H1 (cell line): ENCODE measurements around the gene SFXN4. TPM values are rescaled to one million over a fixed set of nuclear protein-coding genes. Genes with fewer than 3 reads are reported as not detected.

Source experiments
- CTCF ChIA-PET: fragments of 300-600 bp; sonication (Branson Sonifier 250); formaldehyde crosslinking; loops from one replicate; lab custom pipeline; 2021; ENCODE audit not compliant: partially characterized antibody; lab: Charles Lee
- POLR2A ChIA-PET: fragments of 300-600 bp; sonication (Branson Sonifier 250); formaldehyde crosslinking; loops from one replicate; lab custom pipeline; 2021; ENCODE audit warnings: inconsistent platforms; ENCODE audit not compliant: partially characterized antibody; lab: Charles Lee
- DNase-seq, 2 experiments: peaks; one replicate each; pipeline versions ENCODE4 v3.0.0 to v3.0.0-alpha.2; 2010 to 2022; ENCODE audit warnings: low spot score in 2 of 2, low read depth in 1 of 2, mixed read lengths in 1 of 2
- FAIRE-seq: peaks from 2 replicates; lab custom pipeline; 2011; peaks lifted over from hg19 to GRCh38; lab: Jason Lieb, UNC
- H2AFZ ChIP-seq: 2 replicates; pipeline ENCODE4 v1.8.1; 2012; ENCODE audit warnings: low read length, inconsistent platforms
- H2AK5ac ChIP-seq: 2 replicates; pipeline ENCODE4 v1.6.1; 2013; ENCODE audit warnings: low read depth, low read length
- H2BK120ac ChIP-seq: replicated peaks from 2 replicates; pipeline ENCODE3; 2013; ENCODE audit warnings: low read depth, low read length, inconsistent platforms
- H2BK12ac ChIP-seq: 2 replicates; pipeline ENCODE4 v1.6.1; 2013; ENCODE audit warnings: low read depth, low read length
- H2BK15ac ChIP-seq: 2 replicates; pipeline ENCODE4 v1.6.1; 2013; ENCODE audit warnings: low read length
- H2BK20ac ChIP-seq: 2 replicates; pipeline ENCODE4 v1.6.1; 2013; ENCODE audit warnings: low read length
- H2BK5ac ChIP-seq: 2 replicates; pipeline ENCODE4 v1.6.1; 2013; ENCODE audit warnings: low read depth, low read length
- H3K14ac ChIP-seq: 2 replicates; pipeline ENCODE4 v1.6.1; 2013; ENCODE audit warnings: inconsistent platforms; ENCODE audit not compliant: insufficient read length
- H3K18ac ChIP-seq: 2 replicates; pipeline ENCODE4 v1.6.1; 2013; ENCODE audit warnings: low read length; ENCODE audit errors: extremely low read depth
- H3K23ac ChIP-seq: 2 replicates; pipeline ENCODE4 v1.6.1; 2013; ENCODE audit warnings: inconsistent platforms; ENCODE audit not compliant: insufficient read length
- H3K23me2 ChIP-seq: 2 replicates; pipeline ENCODE4 v1.6.1; 2013; ENCODE audit warnings: low read depth, low read length
- H3K27ac ChIP-seq: 2 replicates; pipeline ENCODE4 v1.6.1; 2011; ENCODE audit warnings: low read depth, low read length, inconsistent platforms
- H3K27me3 ChIP-seq, 4 experiments: replicated peaks in 1 of 4; 1 replicate in 1 of 4; 2 replicates in 3 of 4; pipeline versions ENCODE4 v1.6.1 to v1.8.1; 2011 to 2013; ENCODE audit warnings: low read length in 3 of 4, mild to moderate bottlenecking in 3 of 4, inconsistent platforms in 2 of 4, mixed read lengths in 2 of 4, moderate library complexity in 1 of 4; ENCODE audit not compliant: control insufficient read depth in 3 of 4, insufficient read depth in 3 of 4; ENCODE audit errors: extremely low read depth in 1 of 4
- H3K36me3 ChIP-seq, 4 experiments: 2 replicates each; pipeline versions ENCODE4 v1.6.1 to v1.8.1; 2011 to 2013; ENCODE audit warnings: mild to moderate bottlenecking in 4 of 4, low read length in 3 of 4, moderate library complexity in 2 of 4, control low read depth in 1 of 4, inconsistent platforms in 1 of 4; ENCODE audit not compliant: insufficient read depth in 4 of 4, control insufficient read depth in 2 of 4
- H3K4ac ChIP-seq: replicated peaks from 2 replicates; pipeline ENCODE3; 2013; ENCODE audit warnings: low read length, low read depth, mixed read lengths, inconsistent platforms; ENCODE audit not compliant: insufficient read length
- H3K4me1 ChIP-seq, 4 experiments: replicated peaks in 1 of 4; 1 replicate in 1 of 4; 2 replicates in 3 of 4; pipeline versions ENCODE4 v1.6.1 to v1.8.1; 2011 to 2013; ENCODE audit warnings: low read length in 3 of 4, inconsistent platforms in 2 of 4, mixed read lengths in 1 of 4; ENCODE audit not compliant: insufficient read depth in 4 of 4, control insufficient read depth in 3 of 4
- H3K4me2 ChIP-seq, 2 experiments: 2 replicates each; pipeline versions ENCODE4 v1.6.1 to v1.8.1; 2011 to 2013; ENCODE audit warnings: low read depth in 2 of 2, low read length in 2 of 2, control low read depth in 1 of 2, inconsistent platforms in 1 of 2, mild to moderate bottlenecking in 1 of 2; ENCODE audit not compliant: insufficient read depth in 1 of 2
- H3K4me3 ChIP-seq, 4 experiments: fragments of 200-600, 300-600 bp in 1 of 4; sonication (generic), shearing (Covaris generic), sonication (Bioruptor Twin) in 1 of 4; 2 replicates each; pipeline versions ENCODE4 v1.5.1 to v1.8.1; 2011 to 2016; ENCODE audit warnings: low read length in 4 of 4, low read depth in 3 of 4, control low read depth in 2 of 4, inconsistent platforms in 2 of 4, mild to moderate bottlenecking in 2 of 4, mixed read lengths in 1 of 4, moderate library complexity in 1 of 4; ENCODE audit not compliant: insufficient read depth in 2 of 4; ENCODE audit errors: extremely low read depth in 1 of 4
- H3K56ac ChIP-seq: replicated peaks from 2 replicates; pipeline ENCODE3; 2013; ENCODE audit warnings: low read depth, mild to moderate bottlenecking, mixed read lengths, low read length, inconsistent platforms; ENCODE audit not compliant: insufficient read length
- H3K79me1 ChIP-seq: 2 replicates; pipeline ENCODE4 v1.6.1; 2013; ENCODE audit warnings: low read depth, low read length, control low read depth
- H3K79me2 ChIP-seq, 2 experiments: 2 replicates each; pipeline versions ENCODE4 v1.6.1 to v1.8.1; 2012 to 2013; ENCODE audit warnings: low read length in 2 of 2, mild to moderate bottlenecking in 2 of 2, inconsistent platforms in 1 of 2; ENCODE audit not compliant: insufficient read depth in 2 of 2, control insufficient read depth in 1 of 2
- H3K9ac ChIP-seq, 4 experiments: replicated peaks in 1 of 4; 1 replicate in 1 of 4; 2 replicates in 3 of 4; pipeline versions ENCODE4 v1.6.1 to v1.8.1; 2011 to 2013; ENCODE audit warnings: low read depth in 3 of 4, low read length in 3 of 4, control low read depth in 2 of 4, mild to moderate bottlenecking in 2 of 4, moderate library complexity in 2 of 4, inconsistent platforms in 1 of 4; ENCODE audit errors: extremely low read depth in 1 of 4
- H3K9me3 ChIP-seq, 2 experiments: 2 replicates each; pipeline versions ENCODE4 v1.6.1 to v1.8.1; 2012 to 2013; ENCODE audit warnings: mild to moderate bottlenecking in 2 of 2, moderate library complexity in 2 of 2, control low read depth in 1 of 2, inconsistent platforms in 1 of 2, low read depth in 1 of 2, low read length in 1 of 2, mixed read lengths in 1 of 2; ENCODE audit not compliant: insufficient read depth in 2 of 2
- H4K20me1 ChIP-seq, 2 experiments: replicated peaks in 1 of 2; 2 replicates each; pipeline versions ENCODE3 to v1.8.1; 2011 to 2013; ENCODE audit warnings: inconsistent platforms in 2 of 2, low read length in 2 of 2, mild to moderate bottlenecking in 1 of 2; ENCODE audit not compliant: insufficient read depth in 2 of 2, control insufficient read depth in 1 of 2
- H4K5ac ChIP-seq: 2 replicates; pipeline ENCODE4 v1.6.1; 2013; ENCODE audit warnings: low read length, low read depth, mixed read lengths, inconsistent platforms; ENCODE audit not compliant: insufficient read length
- H4K8ac ChIP-seq: 2 replicates; pipeline ENCODE4 v1.8.0; 2013; ENCODE audit warnings: mild to moderate bottlenecking, moderate library complexity, low read length, inconsistent platforms; ENCODE audit not compliant: insufficient read depth; ENCODE audit errors: extremely low read depth
- H4K91ac ChIP-seq: replicated peaks from 2 replicates; pipeline ENCODE3; 2013; ENCODE audit warnings: low read length, mixed read lengths, inconsistent platforms; ENCODE audit not compliant: insufficient read length
- SP2 ChIP-seq: IDR thresholded peaks from 2 replicates; pipeline ENCODE4 v1.6.1; 2012; ENCODE audit warnings: mild to moderate bottlenecking, low read length, inconsistent platforms
- SRF ChIP-seq: IDR thresholded peaks from 2 replicates; pipeline ENCODE4 v1.6.1; 2011; ENCODE audit warnings: mild to moderate bottlenecking, low read depth, low read length, moderate library complexity
- TAF1 ChIP-seq: IDR thresholded peaks from 2 replicates; pipeline ENCODE4 v1.6.1; 2011; ENCODE audit warnings: mild to moderate bottlenecking, low read depth, low read length
- TEAD4 ChIP-seq: IDR thresholded peaks from 2 replicates; pipeline ENCODE4 v1.6.1; 2012; ENCODE audit warnings: low read depth, low read length, inconsistent platforms, mixed read lengths
- WGBS, 2 experiments: shearing (Covaris generic) in 1 of 2; methylation state at CpG; one replicate each; pipeline versions ENCODE4 v1.1.6 to v1.1.7; 2013 to 2015; ENCODE audit warnings: low lambda C conversion rate in 2 of 2, mixed read lengths in 2 of 2, inconsistent platforms in 1 of 2, low coverage in 1 of 2, missing lambda C conversion rate in 1 of 2; ENCODE audit not compliant: insufficient replicate concordance in 2 of 2, insufficient coverage in 1 of 2, insufficient read length in 1 of 2; ENCODE audit errors: extremely low coverage in 1 of 2, missing lambda C conversion rate in 1 of 2; 5-methylcytosine and 5-hydroxymethylcytosine counted together
- polyA plus RNA-seq, 7 experiments: library from polyadenylated mRNA; depleted of rRNA in 3 of 7; stranded (reverse) in 5 of 7; unstranded in 2 of 7; fragments of >200 nt in 5 of 7; fragments of 200-250 nt in 2 of 7; gene quantifications; 1 replicate in 5 of 7; 2 replicates in 1 of 7; 4 replicates in 1 of 7; pipeline versions ENCODE4 v1.2.1 to v1.2.3, GENCODE V29; 2011 to 2013; ENCODE audit warnings: missing spikeins in 2 of 7, mixed read lengths in 2 of 7
- total RNA-seq: library from RNA; stranded (reverse); fragmentation: NEBNext Ultra II Directional; extraction: Animal tissue kit (Norgen Biotek cat#: 25700); gene quantifications from 2 replicates; pipeline ENCODE4 v1.2.1, GENCODE V29; 2021

The SFXN4 gene
- total and polyA plus RNA-seq, 2 of the 8 experiments (the other 6 are each of a cell fraction or from before 2014, with no cell fraction given): 15.4 to 21.6 TPM

- 67% methylated on average over 7 of the region's 7 CpGs; no CpG with 5 or more reads in 1 of the 2 experiments for WGBS, 2 experiments
- Histone ChIP-seq H3K4me3 (peak overlapping the region; percentile 47 to 80 (median 54)), H2BK20ac (no peak overlapping the region), H4K5ac (no peak overlapping the region), H2BK12ac (no peak overlapping the region), H2AK5ac (no peak overlapping the region), H3K4me1 (peaks cover 0 to 5% (median 0%) of the 10 kb centered on the region in 4 experiments; a peak in 2 of 7 replicates), H3K23ac (no peak overlapping the region), H3K36me3 (peaks cover 14 to 37% (median 25%) of the 10 kb centered on the region in 4 experiments), H2BK5ac (no peak overlapping the region), H3K4me2 (peak overlapping the region; percentile 87 to 99), H3K9me3 (no peaks in the 10 kb centered on the region; a peak in 1 of 4 replicates), H3K27me3 (no peaks in the 10 kb centered on the region; a peak in 2 of 7 replicates), H2BK15ac (no peak overlapping the region), H4K91ac (no peak overlapping the region), H3K56ac (no peak overlapping the region), H3K14ac (no peak overlapping the region), H3K9ac (peak overlapping the region in 3 of 4 experiments; percentile 5 to 73 (median 60); a peak in 3 of 7 replicates), H2BK120ac (no peak overlapping the region), H4K8ac (no peak overlapping the region; the same call in 1 of the 2 replicates), H3K27ac (no peak overlapping the region), H3K4ac (no peak overlapping the region), H2AFZ (peak overlapping the region; percentile 71), H3K79me2 (no peaks in the 10 kb centered on the region), H4K20me1 (no peaks in the 10 kb centered on the region)
- DNase-seq (peak in 1 of 2 experiments; percentile 52), FAIRE-seq (no peak)
- ChIA-PET POLR2A (interaction anchor here (1.5 kb wide), 1 partner anchor 30 kb away, joined by 3 read pairs; no protein-coding TSS in a partner anchor), CTCF (no interaction called here)
- TF ChIP-seq TEAD4: no peak
- TF ChIP-seq SP2: no peak
- no peak for TF ChIP-seq SRF
- no peak for TF ChIP-seq TAF1
- TF ChIP-seq, all 59 proteins: peak for 0
- Histone ChIP-seq H3K18ac (peak overlapping the region; percentile 48; the same call in 1 of the 2 replicates), H3K79me1 (no peaks in the 10 kb centered on the region), H3K23me2 (peaks cover 10% of the 10 kb centered on the region)
Measured at GRCh38 chr10:119166118-119166500, 595 bp upstream of the SFXN4 start.
